Stromal cell of bone marrow (primary cell): Measurements from ENCODE around the gene C11orf71.
A peak's percentile ranks its signal among the peaks of the same experiment; 100 is the strongest.

ENCODE experiments used
- DNase-seq: peaks from one replicate; pipeline ENCODE4 v3.0.0-alpha.2; 2012; ENCODE audit warnings: low read depth

Gene C11orf71

GRCh38 chr11:114399490-114400215, 658 bp downstream of the C11orf71 start:
- no peak for DNase-seq

- DNase-seq, result no peak
Measured at GRCh38 chr11:114398303-114398920, 1.9 kb downstream of the C11orf71 start.

GRCh38 chr11:114397349-114397982, 2.8 kb downstream of the C11orf71 start:
- no peak for DNase-seq

- no peak for DNase-seq
Measured at GRCh38 chr11:114396916-114397315, 3.4 kb downstream of the C11orf71 start.

- DNase-seq, result no peak
Measured at GRCh38 chr11:114395736-114396135, 4.6 kb downstream of the C11orf71 start.

GRCh38 chr11:114392735-114393667, 7.3 kb downstream of the C11orf71 start:
- no peak for DNase-seq

- DNase-seq, result no peak
Measured at GRCh38 chr11:114386545-114386944, 13.8 kb downstream of the C11orf71 start.

GRCh38 chr11:114386131-114386530, 14.2 kb downstream of the C11orf71 start:
- no peak for DNase-seq

GRCh38 chr11:114384487-114384886, 15.8 kb downstream of the C11orf71 start:
- DNase-seq, result no peak

GRCh38 chr11:114382509-114382908, 17.8 kb downstream of the C11orf71 start:
- no peak for DNase-seq

GRCh38 chr11:114379394-114380069, 20.8 kb downstream of the C11orf71 start:
- DNase-seq, result no peak

- peak; percentile 79 for DNase-seq
Measured at GRCh38 chr11:114377612-114378267, 22.6 kb downstream of the C11orf71 start.

GRCh38 chr11:114375052-114375451, 25.3 kb downstream of the C11orf71 start:
- no peak for DNase-seq

GRCh38 chr11:114368918-114369680, 31.2 kb downstream of the C11orf71 start:
- DNase-seq, result no peak

- DNase-seq, result no peak
Measured at GRCh38 chr11:114367244-114367957, 32.9 kb downstream of the C11orf71 start.

- DNase-seq, result no peak
Measured at GRCh38 chr11:114366331-114367243, 33.7 kb downstream of the C11orf71 start.

GRCh38 chr11:114362958-114363357, 37.4 kb downstream of the C11orf71 start:
- DNase-seq, result no peak

- no peak for DNase-seq
Measured at GRCh38 chr11:114362326-114362725, 38.0 kb downstream of the C11orf71 start.

- no peak for DNase-seq
Measured at GRCh38 chr11:114359342-114359741, 41.0 kb downstream of the C11orf71 start.
